Measurements from ENCODE around the gene WAS.
"Not testable (repeated sequence)": the region's sequence is repeated elsewhere in the genome, so short reads cannot be mapped to it uniquely, and the experiment has no call there.

GRCh38 chrX:48680925-48681324 is 2.7 kb upstream of the WAS start:
- not testable (repeated sequence) for TF ChIP-seq CTCF (conservative IDR thresholded peaks at IDR 0.05; ENCODE audit: low read depth, low read length); EZH2 (IDR thresholded peaks at IDR 0.05; ENCODE audit: borderline replicate concordance, low read depth, low read length, poor library complexity, severe bottlenecking)
